Hepatocyte (in vitro differentiated cells): ENCODE data around the gene MOB2.

Experiments used
- EZH2 ChIP-seq: fragments of 200-600 bp; sonication (generic); IDR thresholded peaks from 2 replicates; pipeline ENCODE4 v1.6.1; 2016; ENCODE audit warnings: antibody characterized with exemption, mild to moderate bottlenecking, borderline replicate concordance
- EZH2phosphoT487 ChIP-seq: fragments of 200-600 bp; sonication (generic); IDR thresholded peaks from one replicate; pipeline ENCODE4 v1.6.1; 2018; ENCODE audit warnings: antibody characterized with exemption, mild to moderate bottlenecking, low read depth, moderate library complexity; ENCODE audit not compliant: unreplicated experiment, severe bottlenecking
- TF ChIP-seq, protein P1 (sequence below): fragments of 200-600 bp; sonication (generic); IDR thresholded peaks from 2 replicates; pipeline ENCODE4 v1.5.1; 2016; ENCODE audit warnings: antibody characterized with exemption, mild to moderate bottlenecking; ENCODE audit not compliant: poor library complexity

DNA sequence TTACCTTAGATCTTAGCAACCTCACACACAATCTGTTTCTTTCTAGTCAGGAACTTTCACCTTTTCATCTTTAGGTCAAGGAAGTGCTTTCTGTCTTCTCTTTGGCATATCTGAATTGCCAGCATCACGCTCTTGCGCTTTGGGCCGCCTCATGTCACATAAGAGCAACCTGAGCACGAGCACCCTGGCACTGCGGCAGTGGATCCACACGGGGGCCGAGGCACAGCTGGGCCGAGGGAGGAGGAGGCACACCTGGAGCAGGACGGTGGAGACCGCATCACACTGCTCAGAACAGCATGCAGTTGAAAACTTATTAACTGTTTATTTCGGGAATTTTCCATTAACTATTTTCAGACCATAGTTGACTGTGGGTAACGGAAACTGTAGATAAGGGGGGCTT, 10.7 kb downstream of the MOB2 start:
- TF ChIP-seq, protein P1, sequence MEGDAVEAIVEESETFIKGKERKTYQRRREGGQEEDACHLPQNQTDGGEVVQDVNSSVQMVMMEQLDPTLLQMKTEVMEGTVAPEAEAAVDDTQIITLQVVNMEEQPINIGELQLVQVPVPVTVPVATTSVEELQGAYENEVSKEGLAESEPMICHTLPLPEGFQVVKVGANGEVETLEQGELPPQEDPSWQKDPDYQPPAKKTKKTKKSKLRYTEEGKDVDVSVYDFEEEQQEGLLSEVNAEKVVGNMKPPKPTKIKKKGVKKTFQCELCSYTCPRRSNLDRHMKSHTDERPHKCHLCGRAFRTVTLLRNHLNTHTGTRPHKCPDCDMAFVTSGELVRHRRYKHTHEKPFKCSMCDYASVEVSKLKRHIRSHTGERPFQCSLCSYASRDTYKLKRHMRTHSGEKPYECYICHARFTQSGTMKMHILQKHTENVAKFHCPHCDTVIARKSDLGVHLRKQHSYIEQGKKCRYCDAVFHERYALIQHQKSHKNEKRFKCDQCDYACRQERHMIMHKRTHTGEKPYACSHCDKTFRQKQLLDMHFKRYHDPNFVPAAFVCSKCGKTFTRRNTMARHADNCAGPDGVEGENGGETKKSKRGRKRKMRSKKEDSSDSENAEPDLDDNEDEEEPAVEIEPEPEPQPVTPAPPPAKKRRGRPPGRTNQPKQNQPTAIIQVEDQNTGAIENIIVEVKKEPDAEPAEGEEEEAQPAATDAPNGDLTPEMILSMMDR: no peak
- TF ChIP-seq EZH2phosphoT487 (no peak), EZH2 (no peak)
